Mesothelial cell of epicardium (in vitro differentiated cells): Measurements from ENCODE around the gene ZFAND2A. TPM values are rescaled to one million over a fixed set of nuclear protein-coding genes. Genes with fewer than 3 reads are reported as not detected.
"Not testable (repeated sequence)": the region's sequence is repeated elsewhere in the genome, so short reads cannot be mapped to it uniquely, and the experiment has no call there.

Experiments used
- DNase-seq, 2 experiments: peaks; one replicate each; pipeline ENCODE4 v3.0.0; 2021; ENCODE audit warnings: low spot score in 2 of 2; ENCODE audit not compliant: unreplicated experiment in 2 of 2
- H3K27ac Mint-ChIP-seq: 2 replicates; pipeline ENCODE4 v1.8.0; 2021; ENCODE audit warnings: mixed read lengths
- H3K27me3 Mint-ChIP-seq: 2 replicates; pipeline ENCODE4 v1.8.0; 2021; ENCODE audit warnings: low read depth, mixed read lengths
- H3K36me3 Mint-ChIP-seq: 2 replicates; pipeline ENCODE4 v1.8.0; 2021; ENCODE audit warnings: mixed read lengths
- H3K4me1 Mint-ChIP-seq: 2 replicates; pipeline ENCODE4 v1.8.0; 2021; ENCODE audit warnings: mixed read lengths
- H3K4me3 Mint-ChIP-seq: 2 replicates; pipeline ENCODE4 v1.8.0; 2021; ENCODE audit warnings: mild to moderate bottlenecking, moderate library complexity, mixed read lengths
- H3K9me3 Mint-ChIP-seq: 2 replicates; pipeline ENCODE4 v1.8.0; 2021; ENCODE audit warnings: mixed read lengths
- total RNA-seq: library from RNA; stranded (reverse); gene quantifications from 3 replicates; pipeline ENCODE4 v1.2.1, GENCODE V29; 2021
- TF ChIP-seq, protein P1 (sequence below): fragments of 200-600 bp; sonication (generic); IDR thresholded peaks from one replicate; pipeline ENCODE4 v1.5.0; 2021; ENCODE audit warnings: antibody characterized with exemption; ENCODE audit not compliant: unreplicated experiment

The ZFAND2A gene
- total RNA-seq, 1 donor from 2014 or later = 16.3 TPM

DNA sequence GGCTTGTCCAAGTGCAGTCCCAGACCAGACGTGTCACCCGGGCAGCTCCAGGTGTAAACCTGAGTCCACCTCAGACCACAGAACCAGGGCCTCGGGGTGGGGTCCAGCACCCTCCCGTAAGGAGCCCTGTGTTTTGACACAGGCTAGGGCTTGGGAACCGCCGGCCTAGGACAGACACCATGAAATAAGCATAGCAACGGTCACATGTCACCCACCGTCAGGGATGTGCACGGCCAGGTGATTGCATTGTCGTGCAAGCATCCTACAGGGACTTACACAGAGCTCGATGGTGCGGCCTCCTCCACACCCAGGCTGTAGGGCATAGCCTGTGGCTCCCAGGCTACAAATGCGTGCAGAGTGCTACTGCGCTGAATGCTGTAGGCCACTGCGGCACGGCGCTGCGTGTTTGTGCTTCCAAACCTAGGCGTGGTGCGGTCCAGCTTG lies 10.6 kb downstream of the ZFAND2A start:
- Mint-ChIP-seq H3K4me3 (no peak overlapping the region), H3K27ac (no peak overlapping the region), H3K9me3 (no peaks in the 10 kb centered on the region), H3K36me3 (peaks cover 9% of the 10 kb centered on the region), H3K27me3 (no peaks in the 10 kb centered on the region), H3K4me1 (no peaks in the 10 kb centered on the region)
- DNase-seq = no peak
- TF ChIP-seq, protein P1, sequence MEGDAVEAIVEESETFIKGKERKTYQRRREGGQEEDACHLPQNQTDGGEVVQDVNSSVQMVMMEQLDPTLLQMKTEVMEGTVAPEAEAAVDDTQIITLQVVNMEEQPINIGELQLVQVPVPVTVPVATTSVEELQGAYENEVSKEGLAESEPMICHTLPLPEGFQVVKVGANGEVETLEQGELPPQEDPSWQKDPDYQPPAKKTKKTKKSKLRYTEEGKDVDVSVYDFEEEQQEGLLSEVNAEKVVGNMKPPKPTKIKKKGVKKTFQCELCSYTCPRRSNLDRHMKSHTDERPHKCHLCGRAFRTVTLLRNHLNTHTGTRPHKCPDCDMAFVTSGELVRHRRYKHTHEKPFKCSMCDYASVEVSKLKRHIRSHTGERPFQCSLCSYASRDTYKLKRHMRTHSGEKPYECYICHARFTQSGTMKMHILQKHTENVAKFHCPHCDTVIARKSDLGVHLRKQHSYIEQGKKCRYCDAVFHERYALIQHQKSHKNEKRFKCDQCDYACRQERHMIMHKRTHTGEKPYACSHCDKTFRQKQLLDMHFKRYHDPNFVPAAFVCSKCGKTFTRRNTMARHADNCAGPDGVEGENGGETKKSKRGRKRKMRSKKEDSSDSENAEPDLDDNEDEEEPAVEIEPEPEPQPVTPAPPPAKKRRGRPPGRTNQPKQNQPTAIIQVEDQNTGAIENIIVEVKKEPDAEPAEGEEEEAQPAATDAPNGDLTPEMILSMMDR = no peak

- H3K4me1 Mint-ChIP-seq, H3K36me3 Mint-ChIP-seq, H3K27ac Mint-ChIP-seq, DNase-seq, H3K9me3 Mint-ChIP-seq, H3K4me3 Mint-ChIP-seq, H3K27me3 Mint-ChIP-seq: not testable (repeated sequence)
Observed at GRCh38 chr7:1147873-1148272, 12.1 kb downstream of the ZFAND2A start.

- Mint-ChIP-seq H3K27ac (no peak overlapping the region), H3K9me3 (no peaks in the 10 kb centered on the region), H3K36me3 (no peaks in the 10 kb centered on the region), H3K27me3 (no peaks in the 10 kb centered on the region), H3K4me3 (no peak overlapping the region), H3K4me1 (no peaks in the 10 kb centered on the region)
- TF ChIP-seq, protein P1 = no peak
- DNase-seq = no peak
Observed at GRCh38 chr7:1144269-1144771, 15.7 kb downstream of the ZFAND2A start.

GRCh38 chr7:1143031-1143430 lies 17.0 kb downstream of the ZFAND2A start:
- H3K36me3 Mint-ChIP-seq, H3K4me1 Mint-ChIP-seq, H3K4me3 Mint-ChIP-seq, DNase-seq, H3K27me3 Mint-ChIP-seq, H3K9me3 Mint-ChIP-seq, H3K27ac Mint-ChIP-seq: not testable (repeated sequence)

- no peaks in the 10 kb centered on the region for H3K36me3 Mint-ChIP-seq
- H3K4me1 Mint-ChIP-seq = peaks cover 7% of the 10 kb centered on the region
- no peaks in the 10 kb centered on the region for H3K27me3 Mint-ChIP-seq
- TF ChIP-seq, protein P1 = no peak
- no peaks in the 10 kb centered on the region for H3K9me3 Mint-ChIP-seq
- H3K27ac Mint-ChIP-seq = no peak overlapping the region
- no peak for DNase-seq
- no peak overlapping the region for H3K4me3 Mint-ChIP-seq
Observed at GRCh38 chr7:1142051-1142635, 17.9 kb downstream of the ZFAND2A start.

DNA sequence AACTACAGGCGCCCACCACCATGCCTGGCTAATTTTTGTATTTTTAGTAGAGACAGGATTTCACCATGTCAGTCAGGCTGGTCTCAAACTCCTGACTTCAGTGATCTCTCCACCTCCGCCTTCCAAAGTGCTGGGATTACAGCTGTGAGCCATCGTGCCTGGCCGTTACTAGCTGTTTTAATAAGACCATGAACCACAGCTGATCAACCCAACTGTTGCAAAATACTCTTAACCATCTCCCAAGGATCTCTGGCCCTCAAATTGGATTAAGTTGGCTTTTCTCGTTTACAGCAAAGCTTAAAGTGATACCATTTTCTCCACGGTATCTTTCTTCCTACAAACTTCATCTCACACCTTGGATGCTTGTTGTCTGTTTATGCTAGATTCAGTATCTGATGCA lies 18.3 kb downstream of the ZFAND2A start:
- H3K27ac Mint-ChIP-seq = no peak overlapping the region
- H3K27me3 Mint-ChIP-seq = no peaks in the 10 kb centered on the region
- peaks cover 12% of the 10 kb centered on the region for H3K4me1 Mint-ChIP-seq
- no peaks in the 10 kb centered on the region for H3K9me3 Mint-ChIP-seq
- no peak overlapping the region for H3K4me3 Mint-ChIP-seq
- TF ChIP-seq, protein P1 = no peak
- no peak for DNase-seq
- H3K36me3 Mint-ChIP-seq = no peaks in the 10 kb centered on the region
